Sigmoid colon (tissue), 7 donors: ENCODE measurements around the gene TRAM2. TPM values are rescaled to one million over a fixed set of nuclear protein-coding genes. Genes with fewer than 3 reads are reported as not detected.

Experiments
- DNase-seq: peaks from one replicate; pipeline ENCODE4 v3.0.0-alpha.2; 2019
- H3K27ac ChIP-seq, 4 donors: fragments of 200-600 bp; sonication (generic); one replicate each; pipeline ENCODE4 v1.5.1; 2016 to 2019; ENCODE audit warnings: mild to moderate bottlenecking in 1 of 4
- H3K27me3 ChIP-seq, 3 donors: fragments of 200-600 bp; sonication (generic); one replicate each; pipeline ENCODE4 v1.5.1; 2019; ENCODE audit warnings: mild to moderate bottlenecking in 1 of 3
- H3K36me3 ChIP-seq, 4 donors: fragments of 200-600 bp; sonication (generic); one replicate each; pipeline ENCODE4 v1.5.1; 2016 to 2019
- H3K4me1 ChIP-seq, 4 donors: fragments of 200-600 bp; sonication (generic); one replicate each; pipeline ENCODE4 v1.5.1; 2017 to 2019
- H3K4me3 ChIP-seq, 4 donors: fragments of 200-600 bp; sonication (generic); one replicate each; pipeline ENCODE4 v1.5.1; 2017 to 2019; ENCODE audit warnings: mild to moderate bottlenecking in 2 of 4, moderate library complexity in 1 of 4
- H3K9me3 ChIP-seq, 4 donors: fragments of 200-600 bp in 3 of 4; sonication (generic) in 3 of 4; one replicate each; pipeline versions ENCODE4 v1.5.1 to v1.6.1; 2013 to 2019
- CTCF ChIP-seq, 4 experiments: fragments of 450-650 bp in 3 of 4; fragments of 200-600 bp in 1 of 4; IDR thresholded peaks; one replicate each; pipeline ENCODE4 v1.5.1; 2016 to 2019; ENCODE audit warnings: antibody characterized with exemption in 4 of 4, mild to moderate bottlenecking in 3 of 4, moderate library complexity in 2 of 4
- EP300 ChIP-seq, 4 donors: sonication (generic); formaldehyde crosslinking; IDR thresholded peaks; one replicate each; pipeline ENCODE4 v1.6.1; 2017; ENCODE audit warnings: antibody characterized with exemption in 4 of 4
- POLR2A ChIP-seq, 2 donors: fragments of 450-650 bp; IDR thresholded peaks; one replicate each; pipeline ENCODE4 v1.6.1; 2016; ENCODE audit warnings: antibody characterized with exemption in 2 of 2, mild to moderate bottlenecking in 2 of 2, moderate library complexity in 2 of 2
- POLR2AphosphoS5 ChIP-seq, 4 donors: sonication (generic); formaldehyde crosslinking; IDR thresholded peaks; one replicate each; pipeline ENCODE4 v1.6.1; 2017; ENCODE audit warnings: antibody characterized with exemption in 4 of 4
- WGBS, 2 donors: extraction: QIAGEN DNeasy Blood & Tissue Kit; methylation state at CpG; one replicate each; pipeline ENCODE4 v1.1.7; 2013; 5-methylcytosine and 5-hydroxymethylcytosine counted together
- intact Hi-C: fragments of 100-400 bp; cut with DNase I; formaldehyde crosslinking; loops from one replicate; pipeline ENCODE4 v1.15.1; 2023
- polyA plus RNA-seq, 3 donors: library from polyadenylated mRNA; stranded (reverse); fragments of 200-250 nt; gene quantifications; one replicate each; pipeline ENCODE4 v1.2.3, GENCODE V29; 2013
- total RNA-seq, 4 donors: library from RNA; depleted of rRNA; stranded (reverse); fragments of >200 nt; gene quantifications; one replicate each; pipeline ENCODE4 v1.1.0, GENCODE V29; 2016
- donor health status: healthy with polysubstance abuse.
- donor health status: Bipolar disorder and iron deficiency.
- donor health status: healthy.

The TRAM2 gene
- total and polyA plus RNA-seq, 7 donors = 1.8 to 15.0 (median 10.7) TPM

- intact Hi-C loops = loop anchor here (5.0 kb wide), 1 partner anchor 151 kb away; no protein-coding TSS in a partner anchor
- no peak overlapping the region for H3K4me3 ChIP-seq
- peak overlapping the region; percentile 78 to 93 (median 88) for H3K27ac ChIP-seq
- 91 to 95% methylated on average over 10 of the region's 10 CpGs for WGBS, 2 donors
- H3K9me3 ChIP-seq = no peaks in the 10 kb centered on the region
- peaks cover 0 to 52% (median 48%) of the 10 kb centered on the region in 4 donors for H3K4me1 ChIP-seq
- DNase-seq = no peak
- no peak for TF ChIP-seq CTCF (IDR thresholded peaks at IDR 0.05)
- no peak for TF ChIP-seq POLR2A (IDR thresholded peaks at IDR 0.05)
- TF ChIP-seq POLR2AphosphoS5 (IDR thresholded peaks at IDR 0.05) = no peak
- no peak for TF ChIP-seq EP300 (IDR thresholded peaks at IDR 0.05)
- H3K36me3 ChIP-seq = peaks cover 7 to 37% (median 21%) of the 10 kb centered on the region in 4 donors
- no peaks in the 10 kb centered on the region for H3K27me3 ChIP-seq
These were observed 65.7 kb downstream of the TRAM2 start for GRCh38 chr6:52511163-52511562.

GRCh38 chr6:52510213-52510562 lies 66.7 kb downstream of the TRAM2 start:
- peaks cover 0 to 52% (median 47%) of the 10 kb centered on the region in 4 donors for H3K4me1 ChIP-seq
- intact Hi-C loops = loop anchor here (5.0 kb wide), 1 partner anchor 152 kb away; no protein-coding TSS in a partner anchor

GRCh38 chr6:52509281-52510212 lies 67.3 kb downstream of the TRAM2 start:
- H3K9me3 ChIP-seq = no peaks in the 10 kb centered on the region
- H3K4me1 ChIP-seq = peaks cover 0 to 51% (median 47%) of the 10 kb centered on the region in 4 donors
- DNase-seq = no peak
- TF ChIP-seq EP300 (IDR thresholded peaks at IDR 0.05) = no peak
- no peak for TF ChIP-seq POLR2A (IDR thresholded peaks at IDR 0.05)
- TF ChIP-seq POLR2AphosphoS5 (IDR thresholded peaks at IDR 0.05) = no peak
- no peak for TF ChIP-seq CTCF (IDR thresholded peaks at IDR 0.05)
- H3K27me3 ChIP-seq = no peaks in the 10 kb centered on the region
- 92 to 94% methylated on average over 14 of the region's 14 CpGs for WGBS, 2 donors
- intact Hi-C loops = loop anchor here (5.0 kb wide), 1 partner anchor 153 kb away; no protein-coding TSS in a partner anchor
- no peak overlapping the region for H3K27ac ChIP-seq
- no peak overlapping the region for H3K4me3 ChIP-seq
- H3K36me3 ChIP-seq = peaks cover 7 to 39% (median 21%) of the 10 kb centered on the region in 4 donors

More at GRCh38 chr6:52510213-52510562, 66.7 kb downstream of the TRAM2 start:
- H3K36me3 ChIP-seq = peaks cover 7 to 39% (median 21%) of the 10 kb centered on the region in 4 donors
- DNase-seq = no peak
- H3K27me3 ChIP-seq = no peaks in the 10 kb centered on the region
- H3K27ac ChIP-seq = peak overlapping the region in 1 of 4 donors; percentile 93
- no peak overlapping the region for H3K4me3 ChIP-seq
- H3K9me3 ChIP-seq = no peaks in the 10 kb centered on the region
- TF ChIP-seq EP300 (IDR thresholded peaks at IDR 0.05) = no peak
- TF ChIP-seq POLR2AphosphoS5 (IDR thresholded peaks at IDR 0.05) = no peak
- no peak for TF ChIP-seq POLR2A (IDR thresholded peaks at IDR 0.05)
- no peak for TF ChIP-seq CTCF (IDR thresholded peaks at IDR 0.05)

- intact Hi-C loops = no loop called here
- H3K4me3 ChIP-seq = no peak overlapping the region
- peak overlapping the region in 1 of 4 donors; percentile 30 for H3K27ac ChIP-seq
- H3K27me3 ChIP-seq = no peaks in the 10 kb centered on the region
- peaks cover 7 to 39% (median 21%) of the 10 kb centered on the region in 4 donors for H3K36me3 ChIP-seq
- H3K9me3 ChIP-seq = no peaks in the 10 kb centered on the region
- H3K4me1 ChIP-seq = peaks cover 0 to 57% (median 51%) of the 10 kb centered on the region in 4 donors
- no peak for DNase-seq
- TF ChIP-seq POLR2AphosphoS5 (IDR thresholded peaks at IDR 0.05) = no peak
- no peak for TF ChIP-seq POLR2A (IDR thresholded peaks at IDR 0.05)
- no peak for TF ChIP-seq EP300 (IDR thresholded peaks at IDR 0.05)
- no peak for TF ChIP-seq CTCF (IDR thresholded peaks at IDR 0.05)
- 96 to 98% methylated on average over 5 of the region's 5 CpGs for WGBS, 2 donors
These were observed 68.6 kb downstream of the TRAM2 start for GRCh38 chr6:52508261-52508739.
